SK-N-MC (cell line): ENCODE results near the gene FOXF1.

ENCODE experiments used
- EZH2 ChIP-seq: fragments of 200-600 bp; sonication (generic); IDR thresholded peaks from one replicate; pipeline ENCODE4 v1.6.1; 2017; ENCODE audit warnings: antibody characterized with exemption
- FOXP2 ChIP-seq: optimal IDR thresholded peaks from 2 replicates; pipeline ENCODE3; 2011; ENCODE audit warnings: mild to moderate bottlenecking, moderate library complexity; ENCODE audit not compliant: insufficient read depth; ENCODE audit errors: extremely low read length, control extremely low read depth
- POLR2AphosphoS5 ChIP-seq: IDR thresholded peaks from 2 replicates; pipeline ENCODE4 v1.6.1; 2012; ENCODE audit warnings: mild to moderate bottlenecking, low read depth, low read length, borderline replicate concordance

GRCh38 chr16:86527366-86527765 lies 17.0 kb downstream of the FOXF1 start:
- TF ChIP-seq POLR2AphosphoS5, result no peak
- no peak for TF ChIP-seq EZH2
- no peak for TF ChIP-seq FOXP2
